ENCODE measurements around the gene EIF3I. TPM values are rescaled to one million over a fixed set of nuclear protein-coding genes. Genes with fewer than 3 reads are reported as not detected.

EIF3I gene
- total and polyA plus RNA-seq, 2 of the 8 experiments (the other 6 are each of a cell fraction or from before 2014, with no cell fraction given): 247 to 346 TPM

DNA sequence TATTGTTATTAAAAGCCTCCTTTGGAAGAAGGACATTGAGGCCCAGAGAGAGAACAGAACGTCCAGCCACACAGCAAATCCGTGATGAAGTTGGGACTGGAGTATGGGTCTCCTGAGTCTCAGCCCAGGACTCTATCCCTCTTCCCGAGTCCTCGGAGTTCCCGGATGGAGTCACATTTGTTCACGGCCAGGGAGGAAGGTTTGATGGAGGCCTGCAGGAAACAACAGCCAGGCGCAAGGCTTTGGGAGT lies 43.1 kb upstream of the EIF3I start:
- H3K14ac ChIP-seq (ENCODE audit: insufficient read length): no peak overlapping the region
- WGBS, 2 experiments (ENCODE audit: extremely low coverage in 1 of 2, insufficient coverage in 1 of 2, insufficient read length in 1 of 2, insufficient replicate concordance in 2 of 2, low coverage in 1 of 2, low lambda C conversion rate in 2 of 2, missing lambda C conversion rate in 1 of 2): 38% methylated on average over 7 of the region's 7 CpGs; no CpG with 5 or more reads in 1 of the 2 experiments
- H3K79me2 ChIP-seq (ENCODE audit: control insufficient read depth in 1 of 2, insufficient read depth in 2 of 2, low read length in 2 of 2): peaks cover 3 to 27% of the 10 kb centered on the region in 2 experiments
- H3K4me2 ChIP-seq (ENCODE audit: insufficient read depth in 1 of 2, low read depth in 2 of 2, low read length in 2 of 2): peak overlapping the region; percentile 82 to 91
- H3K36me3 ChIP-seq (ENCODE audit: control insufficient read depth in 2 of 4, insufficient read depth in 4 of 4, low read length in 3 of 4): peaks cover 6 to 25% (median 13%) of the 10 kb centered on the region in 4 experiments
- no peak overlapping the region for H4K8ac ChIP-seq (ENCODE audit: extremely low read depth, insufficient read depth, low read length)
- peak; percentile 11 for TF ChIP-seq KDM4A (IDR thresholded peaks at IDR 0.05; ENCODE audit: low read depth, low read length, severe bottlenecking)
- TF ChIP-seq, protein P1, sequence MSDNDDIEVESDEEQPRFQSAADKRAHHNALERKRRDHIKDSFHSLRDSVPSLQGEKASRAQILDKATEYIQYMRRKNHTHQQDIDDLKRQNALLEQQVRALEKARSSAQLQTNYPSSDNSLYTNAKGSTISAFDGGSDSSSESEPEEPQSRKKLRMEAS (IDR thresholded peaks at IDR 0.05): no peak
- no peak for TF ChIP-seq TEAD4 (IDR thresholded peaks at IDR 0.05; ENCODE audit: low read depth, low read length)
- TF ChIP-seq RFX5 (IDR thresholded peaks at IDR 0.05; ENCODE audit: borderline replicate concordance, low read depth, low read length): no peak
- H3K23me2 ChIP-seq (ENCODE audit: low read depth, low read length): peaks cover 2% of the 10 kb centered on the region; the same call in 1 of the 2 replicates
- peak overlapping the region in 2 of 4 experiments; percentile 36 to 48; a peak in 4 of 7 replicates for H3K9ac ChIP-seq (replicated peaks in 1 of 4; ENCODE audit: extremely low read depth in 1 of 4, low read depth in 3 of 4, low read length in 3 of 4)
- no peak overlapping the region for H3K23ac ChIP-seq (ENCODE audit: insufficient read length)
- H3K4ac ChIP-seq (replicated peaks; ENCODE audit: insufficient read length, low read depth, low read length): no peak overlapping the region
- 0 out of 2 replicates have a peak overlapping the region, but pooled peaks have one; percentile 20 for H2BK12ac ChIP-seq (ENCODE audit: low read depth, low read length)
- no peaks in the 10 kb centered on the region for H3K27me3 ChIP-seq (replicated peaks in 1 of 4; ENCODE audit: control insufficient read depth in 3 of 4, extremely low read depth in 1 of 4, insufficient read depth in 3 of 4, low read length in 3 of 4)
- peak overlapping the region; percentile 62; the same call in 1 of the 2 replicates for H2BK5ac ChIP-seq (ENCODE audit: low read depth, low read length)
- H3K9me3 ChIP-seq (ENCODE audit: insufficient read depth in 2 of 2, low read depth in 1 of 2, low read length in 1 of 2): no peaks in the 10 kb centered on the region
- POLR2A ChIA-PET (ENCODE audit: partially characterized antibody): interaction anchor here (0.6 to 18.1 kb wide), 21 partner anchors 10 to 472 kb away, joined by 3 to 332 read pairs (median 4); partner anchors contain the start of genes CCDC28B, HDAC1, IQCC and KPNA6
- CTCF ChIA-PET (ENCODE audit: partially characterized antibody): interaction anchor here (1.2 to 1.6 kb wide), 2 partner anchors 37 to 68 kb away, joined by 4 to 5 read pairs; no protein-coding TSS in a partner anchor
- H4K20me1 ChIP-seq (replicated peaks in 1 of 2; ENCODE audit: control insufficient read depth in 1 of 2, insufficient read depth in 2 of 2, low read length in 2 of 2): peaks cover 0 to 2% of the 10 kb centered on the region in 2 experiments
- peak overlapping the region in 3 of 4 experiments; percentile 17 to 89 (median 36); a peak in 6 of 8 replicates for H3K4me3 ChIP-seq (ENCODE audit: extremely low read depth in 1 of 4, insufficient read depth in 2 of 4, low read depth in 3 of 4, low read length in 4 of 4)
- no peak overlapping the region for H2AK5ac ChIP-seq (ENCODE audit: low read depth, low read length)
- peaks cover 8 to 15% (median 10%) of the 10 kb centered on the region in 4 experiments; a peak in 6 of 7 replicates for H3K4me1 ChIP-seq (replicated peaks in 1 of 4; ENCODE audit: control insufficient read depth in 3 of 4, insufficient read depth in 4 of 4, low read length in 3 of 4)
- peak overlapping the region; percentile 13; the same call in 1 of the 2 replicates for H3K27ac ChIP-seq (ENCODE audit: low read depth, low read length)
- no peak overlapping the region for H2BK15ac ChIP-seq (ENCODE audit: low read length)
- H3K56ac ChIP-seq (replicated peaks; ENCODE audit: insufficient read length, low read depth, low read length): peak overlapping the region; percentile 14
- no peak for FAIRE-seq
- no peak overlapping the region for H2BK120ac ChIP-seq (replicated peaks; ENCODE audit: low read depth, low read length)
- no peak overlapping the region for H2BK20ac ChIP-seq (ENCODE audit: low read length)
- H3K18ac ChIP-seq (ENCODE audit: extremely low read depth, low read length): peak overlapping the region; percentile 65
- peaks cover 3% of the 10 kb centered on the region; the same call in 1 of the 2 replicates for H3K79me1 ChIP-seq (ENCODE audit: low read depth, low read length)
- H4K91ac ChIP-seq (replicated peaks; ENCODE audit: insufficient read length, low read length): peak overlapping the region; percentile 50
- H4K5ac ChIP-seq (ENCODE audit: insufficient read length, low read depth, low read length): peak overlapping the region; percentile 84
- H2AFZ ChIP-seq (ENCODE audit: low read length): peak overlapping the region; percentile 93
- DNase-seq (ENCODE audit: low read depth in 1 of 2, low spot score in 2 of 2): no peak
